ENCODE data around the gene RRBP1. TPM values are rescaled to one million over a fixed set of nuclear protein-coding genes. Genes with fewer than 3 reads are reported as not detected.

The RRBP1 gene
- total RNA-seq, 1 donor from 2014 or later = 459 TPM

GRCh38 chr20:17679941-17680835 is 1.9 kb downstream of the RRBP1 start:
- peaks cover 11% of the 10 kb centered on the region for H3K27me3 Mint-ChIP-seq (ENCODE audit: low read depth)
- H3K9me3 Mint-ChIP-seq (ENCODE audit: low read depth) = no peaks in the 10 kb centered on the region
- no peak for TF ChIP-seq CTCF (IDR thresholded peaks at IDR 0.05)
- H3K4me3 Mint-ChIP-seq (ENCODE audit: unreplicated experiment) = peak overlapping the region; percentile 73
- peaks cover 22% of the 10 kb centered on the region for H3K36me3 Mint-ChIP-seq (ENCODE audit: low read depth)
- H3K4me1 Mint-ChIP-seq (ENCODE audit: low read depth) = peaks cover 60% of the 10 kb centered on the region
- peak overlapping the region; percentile 78 for H3K27ac Mint-ChIP-seq (ENCODE audit: unreplicated experiment)
- DNase-seq (ENCODE audit: low spot score) = no peak

- peaks cover 2% of the 10 kb centered on the region for H3K27me3 Mint-ChIP-seq (ENCODE audit: low read depth)
- peak overlapping the region; percentile 78 for H3K27ac Mint-ChIP-seq (ENCODE audit: unreplicated experiment)
- TF ChIP-seq CTCF (IDR thresholded peaks at IDR 0.05) = no peak
- peaks cover 24% of the 10 kb centered on the region for H3K36me3 Mint-ChIP-seq (ENCODE audit: low read depth)
- H3K4me3 Mint-ChIP-seq (ENCODE audit: unreplicated experiment) = no peak overlapping the region
- peaks cover 73% of the 10 kb centered on the region for H3K4me1 Mint-ChIP-seq (ENCODE audit: low read depth)
- DNase-seq (ENCODE audit: low spot score) = no peak
- H3K9me3 Mint-ChIP-seq (ENCODE audit: low read depth) = no peaks in the 10 kb centered on the region
Observed at GRCh38 chr20:17678886-17679285, 3.2 kb downstream of the RRBP1 start.

GRCh38 chr20:17678295-17678694 is 3.7 kb downstream of the RRBP1 start:
- Mint-ChIP-seq H3K4me1 (ENCODE audit: low read depth) (peaks cover 78% of the 10 kb centered on the region), H3K36me3 (ENCODE audit: low read depth) (peaks cover 26% of the 10 kb centered on the region), H3K27me3 (ENCODE audit: low read depth) (no peaks in the 10 kb centered on the region), H3K27ac (ENCODE audit: unreplicated experiment) (peak overlapping the region; percentile 64), H3K9me3 (ENCODE audit: low read depth) (no peaks in the 10 kb centered on the region), H3K4me3 (ENCODE audit: unreplicated experiment) (no peak overlapping the region)
- no peak for TF ChIP-seq CTCF (IDR thresholded peaks at IDR 0.05)
- no peak for DNase-seq (ENCODE audit: low spot score)

- Mint-ChIP-seq H3K27ac (ENCODE audit: unreplicated experiment) (peak overlapping the region; percentile 88), H3K27me3 (ENCODE audit: low read depth) (no peaks in the 10 kb centered on the region), H3K4me1 (ENCODE audit: low read depth) (peaks cover 85% of the 10 kb centered on the region), H3K9me3 (ENCODE audit: low read depth) (no peaks in the 10 kb centered on the region), H3K4me3 (ENCODE audit: unreplicated experiment) (no peak overlapping the region), H3K36me3 (ENCODE audit: low read depth) (peaks cover 29% of the 10 kb centered on the region)
- no peak for TF ChIP-seq CTCF (IDR thresholded peaks at IDR 0.05)
- no peak for DNase-seq (ENCODE audit: low spot score)
Observed at GRCh38 chr20:17676942-17677341, 5.1 kb downstream of the RRBP1 start.

- Mint-ChIP-seq H3K27ac (ENCODE audit: unreplicated experiment) (peak overlapping the region; percentile 88), H3K9me3 (ENCODE audit: low read depth) (no peaks in the 10 kb centered on the region), H3K27me3 (ENCODE audit: low read depth) (no peaks in the 10 kb centered on the region), H3K4me1 (ENCODE audit: low read depth) (peaks cover 90% of the 10 kb centered on the region), H3K4me3 (ENCODE audit: unreplicated experiment) (no peak overlapping the region), H3K36me3 (ENCODE audit: low read depth) (peaks cover 29% of the 10 kb centered on the region)
- TF ChIP-seq CTCF (IDR thresholded peaks at IDR 0.05) = no peak
- no peak for DNase-seq (ENCODE audit: low spot score)
Observed at GRCh38 chr20:17676378-17676759, 5.7 kb downstream of the RRBP1 start.
